Neural crest cell (in vitro differentiated cells): ENCODE measurements around the gene ABCB11. TPM values are rescaled to one million over a fixed set of nuclear protein-coding genes. Genes with fewer than 3 reads are reported as not detected.

Source experiments
- DNase-seq: peaks from one replicate; pipeline ENCODE4 v3.0.0; 2021; ENCODE audit warnings: low read depth, mixed read lengths, low spot score
- H3K27ac Mint-ChIP-seq: one replicate; pipeline ENCODE4 v1.8.0; 2021; ENCODE audit warnings: mild to moderate bottlenecking, mixed read lengths; ENCODE audit not compliant: unreplicated experiment
- H3K27me3 Mint-ChIP-seq: 2 replicates; pipeline ENCODE4 v1.8.0; 2021; ENCODE audit warnings: low read depth, mild to moderate bottlenecking, mixed read lengths
- H3K36me3 Mint-ChIP-seq: 2 replicates; pipeline ENCODE4 v1.8.0; 2021; ENCODE audit warnings: low read depth, mild to moderate bottlenecking, mixed read lengths
- H3K4me1 Mint-ChIP-seq: 2 replicates; pipeline ENCODE4 v1.8.0; 2021; ENCODE audit warnings: mixed read lengths
- H3K4me3 Mint-ChIP-seq: one replicate; pipeline ENCODE4 v1.8.0; 2021; ENCODE audit warnings: mild to moderate bottlenecking, mixed read lengths
- H3K9me3 Mint-ChIP-seq: 2 replicates; pipeline ENCODE4 v1.8.0; 2021; ENCODE audit warnings: mixed read lengths
- total RNA-seq: library from RNA; stranded (reverse); gene quantifications from 2 replicates; pipeline ENCODE4 v1.2.1, GENCODE V29; 2021
- TF ChIP-seq, protein P1 (sequence below): fragments of 200-600 bp; sonication (generic); conservative IDR thresholded peaks from 2 replicates; pipeline ENCODE4 v1.5.0; 2021; ENCODE audit warnings: antibody characterized with exemption, mild to moderate bottlenecking

ABCB11 gene
- total RNA-seq, 1 donor from 2014 or later, result 0.07 TPM

DNA sequence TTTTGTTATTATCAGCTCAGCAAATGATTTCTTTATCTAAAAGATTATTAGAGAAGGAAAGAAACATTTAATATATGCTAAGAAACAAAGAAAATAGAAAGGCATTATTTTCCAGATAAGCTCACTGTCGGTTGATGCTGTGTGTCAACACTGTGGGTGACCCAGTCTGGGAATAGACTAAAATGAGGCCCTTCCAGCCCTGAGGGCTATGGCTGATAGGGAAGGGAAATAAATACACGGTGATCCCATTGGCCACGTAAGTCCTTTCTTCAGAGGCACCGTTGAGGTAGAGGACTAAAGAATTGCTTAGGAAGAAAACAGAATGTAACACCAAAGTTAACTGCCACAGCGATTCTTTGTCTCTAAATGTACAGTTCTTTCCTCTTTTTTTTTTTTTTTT lies 1.8 kb downstream of the ABCB11 start:
- Mint-ChIP-seq H3K36me3 (no peaks in the 10 kb centered on the region), H3K27me3 (no peaks in the 10 kb centered on the region), H3K9me3 (peaks cover 4% of the 10 kb centered on the region), H3K4me3 (no peak overlapping the region), H3K27ac (no peak overlapping the region), H3K4me1 (peaks cover 4% of the 10 kb centered on the region)
- TF ChIP-seq, protein P1, sequence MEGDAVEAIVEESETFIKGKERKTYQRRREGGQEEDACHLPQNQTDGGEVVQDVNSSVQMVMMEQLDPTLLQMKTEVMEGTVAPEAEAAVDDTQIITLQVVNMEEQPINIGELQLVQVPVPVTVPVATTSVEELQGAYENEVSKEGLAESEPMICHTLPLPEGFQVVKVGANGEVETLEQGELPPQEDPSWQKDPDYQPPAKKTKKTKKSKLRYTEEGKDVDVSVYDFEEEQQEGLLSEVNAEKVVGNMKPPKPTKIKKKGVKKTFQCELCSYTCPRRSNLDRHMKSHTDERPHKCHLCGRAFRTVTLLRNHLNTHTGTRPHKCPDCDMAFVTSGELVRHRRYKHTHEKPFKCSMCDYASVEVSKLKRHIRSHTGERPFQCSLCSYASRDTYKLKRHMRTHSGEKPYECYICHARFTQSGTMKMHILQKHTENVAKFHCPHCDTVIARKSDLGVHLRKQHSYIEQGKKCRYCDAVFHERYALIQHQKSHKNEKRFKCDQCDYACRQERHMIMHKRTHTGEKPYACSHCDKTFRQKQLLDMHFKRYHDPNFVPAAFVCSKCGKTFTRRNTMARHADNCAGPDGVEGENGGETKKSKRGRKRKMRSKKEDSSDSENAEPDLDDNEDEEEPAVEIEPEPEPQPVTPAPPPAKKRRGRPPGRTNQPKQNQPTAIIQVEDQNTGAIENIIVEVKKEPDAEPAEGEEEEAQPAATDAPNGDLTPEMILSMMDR, result no peak
- no peak for DNase-seq

DNA sequence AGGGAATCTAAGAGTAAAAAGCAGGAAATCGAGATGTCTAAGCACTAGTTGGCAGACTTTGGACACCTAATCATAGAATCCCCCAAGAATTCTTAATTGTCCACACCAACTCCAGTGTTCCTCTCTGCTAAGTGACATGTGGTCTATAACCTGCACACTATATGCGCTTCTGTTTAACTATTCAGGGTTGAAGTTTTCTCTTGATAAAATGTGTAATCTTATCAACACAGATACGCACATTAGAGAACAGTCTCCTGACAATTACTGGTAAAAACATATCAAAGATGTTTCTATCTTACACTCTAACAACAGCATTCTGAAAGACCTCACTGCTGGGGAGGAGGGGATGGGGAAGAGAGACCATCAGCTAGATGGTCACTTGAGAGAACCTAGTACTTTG lies 3.9 kb downstream of the ABCB11 start:
- TF ChIP-seq, protein P1, result no peak
- Mint-ChIP-seq H3K4me1 (no peaks in the 10 kb centered on the region), H3K27me3 (no peaks in the 10 kb centered on the region)

DNA sequence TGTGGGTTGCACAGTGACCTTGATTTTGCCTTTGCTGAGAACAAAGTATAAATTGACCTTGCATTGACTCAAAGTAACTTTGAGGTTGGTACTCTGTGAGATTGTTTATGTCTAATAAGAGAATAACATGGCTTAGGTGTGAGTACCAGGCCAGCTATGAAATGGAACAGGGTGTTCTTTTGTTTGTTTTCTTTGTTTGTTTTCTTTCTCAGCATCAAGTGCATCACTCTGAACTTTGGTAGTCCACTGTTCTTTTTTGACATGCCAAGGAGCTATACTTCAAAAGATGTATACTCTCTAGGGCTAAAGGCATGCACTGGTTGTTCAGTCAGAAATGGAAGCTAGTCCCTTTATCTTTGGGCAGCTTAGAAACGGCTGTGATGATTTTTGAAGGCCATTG lies 5.1 kb downstream of the ABCB11 start:
- H3K36me3 Mint-ChIP-seq, result no peaks in the 10 kb centered on the region

More for the DNA sequence above, 3.9 kb downstream of the ABCB11 start:
- Mint-ChIP-seq H3K36me3 (no peaks in the 10 kb centered on the region), H3K9me3 (no peaks in the 10 kb centered on the region), H3K27ac (no peak overlapping the region), H3K4me3 (no peak overlapping the region)
- DNase-seq, result no peak

DNA sequence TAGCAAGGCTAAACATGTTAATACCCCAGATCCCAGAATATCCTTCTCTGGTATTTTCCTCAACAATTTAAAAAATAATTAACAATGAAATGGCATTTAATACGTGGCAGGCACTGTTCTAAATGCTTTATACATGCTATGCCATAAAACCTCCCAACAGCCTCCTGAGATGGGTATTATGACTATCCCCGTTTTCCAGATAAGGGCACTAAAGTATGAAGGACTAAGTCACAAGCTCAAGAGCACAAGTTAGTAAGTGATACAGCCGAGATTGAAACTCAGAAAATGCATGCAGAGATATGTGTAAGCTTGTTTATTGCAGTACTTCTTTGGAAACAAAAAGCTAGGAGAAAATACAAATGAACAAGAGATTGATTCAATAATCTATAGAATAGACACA lies 8.0 kb downstream of the ABCB11 start:
- Mint-ChIP-seq H3K4me1 (no peaks in the 10 kb centered on the region), H3K4me3 (no peak overlapping the region), H3K36me3 (no peaks in the 10 kb centered on the region), H3K27ac (no peak overlapping the region), H3K27me3 (no peaks in the 10 kb centered on the region), H3K9me3 (no peaks in the 10 kb centered on the region)
- no peak for DNase-seq
- TF ChIP-seq, protein P1, result no peak

More for the DNA sequence above, 5.1 kb downstream of the ABCB11 start:
- DNase-seq, result no peak
- Mint-ChIP-seq H3K4me3 (no peak overlapping the region), H3K9me3 (no peaks in the 10 kb centered on the region), H3K4me1 (no peaks in the 10 kb centered on the region), H3K27me3 (no peaks in the 10 kb centered on the region), H3K27ac (no peak overlapping the region)
- TF ChIP-seq, protein P1, result no peak

DNA sequence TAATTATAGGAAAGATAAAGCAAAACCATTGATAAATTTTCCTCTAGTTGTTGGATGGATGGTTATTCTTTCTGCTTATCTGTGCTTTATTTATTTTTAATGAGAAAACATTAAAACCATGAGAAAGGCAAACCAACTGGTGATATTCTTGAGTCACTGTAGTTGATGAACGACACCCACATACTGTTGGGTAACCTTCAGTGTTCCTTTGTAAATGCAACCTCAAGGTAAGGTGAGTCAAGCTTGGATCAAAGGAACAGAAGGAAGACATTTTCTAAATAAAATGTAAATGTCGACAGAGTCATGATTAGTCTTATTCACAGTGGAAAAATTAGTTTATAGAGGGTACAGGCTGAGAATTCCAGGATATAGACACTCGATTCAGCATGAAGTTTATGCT lies 12.7 kb downstream of the ABCB11 start:
- Mint-ChIP-seq H3K4me3 (no peak overlapping the region), H3K27me3 (no peaks in the 10 kb centered on the region), H3K4me1 (no peaks in the 10 kb centered on the region), H3K9me3 (no peaks in the 10 kb centered on the region), H3K27ac (no peak overlapping the region), H3K36me3 (no peaks in the 10 kb centered on the region)
- TF ChIP-seq, protein P1, result no peak
- no peak for DNase-seq

DNA sequence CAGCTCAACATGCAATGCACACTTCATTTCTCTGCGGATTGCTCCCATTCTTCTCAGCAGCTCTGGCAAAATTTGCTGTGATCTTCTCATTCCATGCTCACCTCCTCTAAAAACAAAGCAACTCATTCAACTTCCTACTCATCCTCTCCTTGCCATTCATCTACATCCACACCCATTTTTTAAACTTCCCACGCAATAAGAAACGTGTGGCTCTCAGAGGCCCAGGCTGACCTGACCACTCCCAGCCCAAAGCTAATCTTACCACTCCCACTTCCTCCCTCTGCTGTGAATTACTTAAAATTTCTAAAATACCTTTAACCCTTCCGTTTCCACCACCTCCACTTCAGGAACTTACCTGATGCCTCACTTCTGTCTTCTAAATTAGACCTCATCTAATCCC lies 15.2 kb downstream of the ABCB11 start:
- Mint-ChIP-seq H3K27ac (no peak overlapping the region), H3K9me3 (no peaks in the 10 kb centered on the region), H3K27me3 (no peaks in the 10 kb centered on the region), H3K36me3 (no peaks in the 10 kb centered on the region), H3K4me1 (no peaks in the 10 kb centered on the region), H3K4me3 (no peak overlapping the region)
- DNase-seq, result no peak
- TF ChIP-seq, protein P1, result no peak
